ENCODE results near the gene SIX2.

GRCh38 chr2:44994377-44994776, 14.9 kb downstream of the SIX2 start:
- TF ChIP-seq, protein P1, sequence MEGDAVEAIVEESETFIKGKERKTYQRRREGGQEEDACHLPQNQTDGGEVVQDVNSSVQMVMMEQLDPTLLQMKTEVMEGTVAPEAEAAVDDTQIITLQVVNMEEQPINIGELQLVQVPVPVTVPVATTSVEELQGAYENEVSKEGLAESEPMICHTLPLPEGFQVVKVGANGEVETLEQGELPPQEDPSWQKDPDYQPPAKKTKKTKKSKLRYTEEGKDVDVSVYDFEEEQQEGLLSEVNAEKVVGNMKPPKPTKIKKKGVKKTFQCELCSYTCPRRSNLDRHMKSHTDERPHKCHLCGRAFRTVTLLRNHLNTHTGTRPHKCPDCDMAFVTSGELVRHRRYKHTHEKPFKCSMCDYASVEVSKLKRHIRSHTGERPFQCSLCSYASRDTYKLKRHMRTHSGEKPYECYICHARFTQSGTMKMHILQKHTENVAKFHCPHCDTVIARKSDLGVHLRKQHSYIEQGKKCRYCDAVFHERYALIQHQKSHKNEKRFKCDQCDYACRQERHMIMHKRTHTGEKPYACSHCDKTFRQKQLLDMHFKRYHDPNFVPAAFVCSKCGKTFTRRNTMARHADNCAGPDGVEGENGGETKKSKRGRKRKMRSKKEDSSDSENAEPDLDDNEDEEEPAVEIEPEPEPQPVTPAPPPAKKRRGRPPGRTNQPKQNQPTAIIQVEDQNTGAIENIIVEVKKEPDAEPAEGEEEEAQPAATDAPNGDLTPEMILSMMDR (IDR thresholded peaks at IDR 0.05): no peak
- no peak for TF ChIP-seq POLR2A (IDR thresholded peaks at IDR 0.05)

All from vagina (tissue), 2 donors.